GM11168 (cell line): ENCODE results near the gene SLC43A1.
"Not testable (repeated sequence)": the region's sequence is repeated elsewhere in the genome, so short reads cannot be mapped to it uniquely, and the experiment has no call there.

Experiments used
- in situ Hi-C: fragments of 300-500 bp; cut with MboI; formaldehyde crosslinking; loops from one replicate; pipeline ENCODE4 v1.12.0; 2022; ENCODE audit warnings: low sequenced_read_pairs; ENCODE audit not compliant: unreplicated experiment

The SLC43A1 gene

DNA sequence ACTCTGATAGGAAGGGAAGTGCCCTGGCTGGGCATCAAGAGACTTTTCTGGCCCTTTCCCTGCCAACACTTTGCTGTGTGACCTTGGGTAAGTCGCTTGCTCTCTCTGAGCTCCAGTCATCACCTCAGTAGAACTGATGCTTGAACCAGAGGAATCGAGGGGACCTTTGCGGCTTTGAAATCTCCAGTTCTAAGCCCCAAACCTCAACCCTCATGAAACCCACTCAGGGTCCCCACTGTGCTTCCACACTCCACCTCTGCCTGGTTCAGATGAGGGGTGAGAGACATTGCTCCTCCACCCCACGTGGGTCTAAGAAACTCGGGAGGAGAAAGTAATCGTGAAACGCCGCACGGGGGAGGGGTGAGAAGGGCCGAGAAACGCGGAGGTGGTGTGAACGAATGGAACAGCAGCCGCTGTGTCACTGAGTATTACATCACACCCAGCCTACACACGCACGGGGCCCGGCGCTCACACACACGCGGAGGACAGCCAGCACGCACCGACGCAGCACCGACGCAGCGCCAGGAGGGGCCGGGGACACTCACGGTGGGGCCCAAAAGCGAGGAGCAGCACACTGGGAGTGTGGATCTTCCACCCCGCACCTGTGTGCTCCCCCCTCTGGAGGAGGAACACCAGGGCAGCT, 50.8 kb downstream of the SLC43A1 start:
- in situ Hi-C loops = no loop called here

DNA sequence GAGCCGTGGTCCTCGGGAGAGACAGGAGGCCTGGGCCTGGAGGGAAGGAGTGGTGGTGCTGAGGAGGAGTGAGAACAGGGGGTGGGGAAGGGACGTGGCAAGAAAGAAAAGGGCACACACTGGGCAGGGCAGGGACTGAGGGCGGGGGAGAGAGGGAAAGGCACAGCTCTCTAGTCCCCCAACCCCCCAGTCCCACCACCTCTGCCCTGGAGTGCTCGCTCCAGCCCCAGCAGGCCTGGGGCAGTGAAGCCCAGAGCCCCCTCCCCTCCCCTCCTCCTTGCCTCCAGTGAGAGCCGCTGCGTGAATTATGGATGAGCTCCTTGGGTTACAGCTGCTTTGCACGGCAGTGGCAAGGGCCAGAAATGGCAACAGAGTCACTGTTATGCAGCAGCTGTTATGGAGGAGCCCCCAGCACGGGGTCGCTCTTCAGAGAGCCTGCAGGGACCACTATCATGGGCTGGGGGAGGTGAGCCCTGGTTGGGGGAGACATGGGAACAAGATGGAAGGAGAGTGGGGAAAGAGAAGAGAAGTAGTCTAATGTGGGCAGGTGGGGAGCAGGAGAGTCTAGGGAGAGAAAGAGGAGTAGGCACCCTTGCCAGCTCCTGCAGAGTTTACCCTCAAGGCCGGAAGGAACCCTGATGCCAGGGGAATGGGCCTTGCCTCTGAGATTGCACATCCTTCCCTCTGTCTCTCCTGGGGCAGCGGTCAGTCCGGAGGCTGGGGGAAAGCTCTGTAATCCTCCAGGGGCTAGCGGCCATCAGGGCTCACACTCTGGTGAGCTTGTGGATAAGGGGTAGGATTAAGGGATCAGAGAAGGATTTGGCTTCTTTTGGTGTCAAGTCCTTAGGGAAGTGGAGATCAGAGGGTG, 51.6 kb downstream of the SLC43A1 start:
- in situ Hi-C loops = no loop called here

DNA sequence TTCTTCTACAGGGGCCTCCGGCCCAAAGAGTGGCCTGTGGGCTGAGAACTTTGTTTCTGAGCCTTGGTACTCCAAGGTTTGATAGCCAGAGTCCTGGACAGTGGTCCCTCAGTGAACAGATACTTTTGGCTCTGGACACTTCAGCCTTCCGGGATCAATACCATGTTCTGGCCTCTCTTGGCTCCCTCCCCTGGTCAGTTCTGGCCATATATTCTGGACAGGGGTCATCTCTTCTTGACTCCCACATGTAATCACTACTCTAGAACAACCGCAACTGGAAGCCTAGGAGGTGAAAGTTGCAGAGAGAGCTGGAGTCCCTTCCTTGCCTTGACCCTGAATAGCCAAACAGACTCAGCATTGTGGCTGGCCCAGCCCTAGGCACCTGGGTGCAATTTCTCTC, 52.9 kb downstream of the SLC43A1 start:
- in situ Hi-C loops = no loop called here

DNA sequence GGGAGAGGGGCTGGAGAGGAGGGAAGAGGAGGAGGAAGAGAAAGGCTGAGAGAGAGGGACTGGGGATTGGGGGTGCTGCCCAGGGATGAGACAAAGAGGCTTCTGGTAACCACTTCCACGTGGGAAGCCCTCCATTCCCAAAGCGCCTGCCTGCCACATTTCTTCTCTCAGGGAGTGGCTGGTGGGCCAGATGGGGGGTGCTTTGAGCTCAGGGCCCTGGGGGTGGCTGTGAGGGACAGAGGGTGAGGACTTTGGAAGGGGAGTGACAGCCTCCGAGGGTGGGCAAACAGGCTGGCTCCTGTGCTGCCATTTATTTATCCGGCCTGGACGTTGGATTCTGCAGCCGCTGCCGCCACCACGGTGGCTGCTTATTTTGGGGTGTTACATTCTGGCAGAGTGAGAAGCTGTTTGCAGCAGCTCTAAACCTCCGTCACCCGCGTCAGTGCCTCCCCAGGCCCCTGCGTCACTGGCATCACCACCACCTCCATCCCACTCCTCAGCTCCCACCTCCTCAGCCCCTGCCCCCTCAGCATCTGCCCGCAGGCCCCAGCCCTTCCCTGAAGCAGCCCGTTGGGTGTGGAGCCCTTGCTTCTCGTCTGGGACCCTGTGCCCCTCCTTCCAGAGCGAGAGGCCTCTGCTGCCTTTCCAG, 53.5 kb downstream of the SLC43A1 start:
- in situ Hi-C loops = no loop called here

DNA sequence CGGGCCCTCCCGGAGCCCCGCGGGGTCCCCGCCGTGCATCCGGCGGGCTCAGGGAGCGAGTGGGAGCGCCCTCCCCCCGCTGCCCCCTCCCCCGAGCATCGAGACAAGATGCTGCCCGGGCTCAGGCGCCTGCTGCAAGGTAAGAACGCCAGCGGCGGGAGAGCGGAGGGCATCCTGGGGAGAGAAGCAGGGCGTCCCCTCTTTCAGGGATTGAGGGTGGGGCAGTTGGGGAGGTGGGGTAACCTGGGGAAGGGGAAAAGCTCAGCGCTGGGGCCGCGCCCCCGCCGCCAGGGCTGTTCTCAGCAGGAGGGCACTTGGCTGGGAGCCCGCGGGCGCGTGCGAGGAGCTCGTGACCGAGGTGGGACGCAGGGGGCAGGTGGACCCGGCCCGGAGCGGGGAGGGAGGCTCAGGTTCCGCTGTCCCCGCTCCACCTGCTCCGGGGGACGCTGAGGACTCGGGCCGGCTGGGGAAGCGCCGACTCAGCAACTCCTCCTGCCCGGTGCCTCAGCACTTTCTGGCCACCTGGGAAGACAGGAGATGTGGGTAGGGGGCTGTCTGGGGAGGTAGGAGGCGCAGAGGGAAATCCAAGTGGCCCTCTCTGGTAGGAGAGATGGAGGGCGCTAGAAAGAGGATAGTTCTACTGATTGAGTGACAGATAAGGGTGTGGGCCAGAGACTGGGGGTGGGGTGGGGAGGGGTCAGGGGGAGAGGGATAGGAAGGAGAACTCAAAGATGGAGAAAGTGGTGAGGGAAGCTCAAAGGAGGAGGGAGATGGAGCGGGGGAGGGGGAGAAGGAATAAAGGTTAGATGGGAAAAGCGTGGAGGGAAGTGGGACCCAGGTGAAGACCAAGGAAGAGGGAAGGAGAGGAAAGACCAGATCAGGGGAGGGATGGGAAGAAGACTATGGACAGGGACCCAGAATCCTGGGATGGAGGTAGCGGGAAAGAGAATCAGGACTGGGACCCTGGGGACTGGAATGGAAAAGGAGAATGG, 54.4 kb downstream of the SLC43A1 start:
- in situ Hi-C loops = no loop called here

DNA sequence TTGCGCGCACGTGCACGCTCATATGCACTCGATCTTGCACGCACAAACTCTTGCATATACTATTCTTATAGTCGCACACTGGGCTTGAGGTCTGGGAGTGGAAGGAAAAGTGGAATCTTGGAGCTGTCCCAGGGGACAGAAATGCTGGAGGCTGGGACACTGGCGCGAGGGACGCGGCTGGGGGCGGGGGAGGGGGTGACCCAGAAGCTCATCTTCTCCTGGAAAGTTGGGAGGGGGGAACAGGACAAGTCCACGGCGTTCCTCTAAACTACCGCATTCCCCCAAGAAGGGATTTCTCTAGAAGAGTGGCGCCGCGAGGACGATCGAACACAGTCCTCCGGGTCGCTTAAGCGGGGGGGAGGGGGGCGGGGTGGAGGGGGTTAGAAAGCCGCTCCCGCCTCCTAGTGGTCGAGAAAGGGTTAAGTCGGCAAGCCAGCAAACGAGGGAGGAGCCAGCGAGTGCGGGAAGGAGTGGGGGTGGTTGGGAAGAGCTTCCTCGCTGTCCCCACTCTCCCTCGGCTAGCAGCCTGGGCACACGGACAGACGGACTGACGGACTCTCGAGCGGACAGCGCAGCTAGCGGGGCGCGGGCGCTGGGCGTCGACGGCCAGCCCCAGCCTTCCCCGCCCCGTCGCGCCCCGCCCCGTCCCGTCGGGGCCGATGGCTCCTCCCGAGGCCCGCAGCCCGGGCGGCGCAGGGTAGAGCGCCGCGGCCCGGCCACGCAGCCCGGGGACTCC, 55.3 kb downstream of the SLC43A1 start, which contains the start of gene RTN4RL2:
Gene RTN4RL2, plus strand, starts transcription at position 507 of the 736 bp plus-strand sequence. CDS start 338 bp downstream, outside the sequence.
- in situ Hi-C loops = no loop called here

DNA sequence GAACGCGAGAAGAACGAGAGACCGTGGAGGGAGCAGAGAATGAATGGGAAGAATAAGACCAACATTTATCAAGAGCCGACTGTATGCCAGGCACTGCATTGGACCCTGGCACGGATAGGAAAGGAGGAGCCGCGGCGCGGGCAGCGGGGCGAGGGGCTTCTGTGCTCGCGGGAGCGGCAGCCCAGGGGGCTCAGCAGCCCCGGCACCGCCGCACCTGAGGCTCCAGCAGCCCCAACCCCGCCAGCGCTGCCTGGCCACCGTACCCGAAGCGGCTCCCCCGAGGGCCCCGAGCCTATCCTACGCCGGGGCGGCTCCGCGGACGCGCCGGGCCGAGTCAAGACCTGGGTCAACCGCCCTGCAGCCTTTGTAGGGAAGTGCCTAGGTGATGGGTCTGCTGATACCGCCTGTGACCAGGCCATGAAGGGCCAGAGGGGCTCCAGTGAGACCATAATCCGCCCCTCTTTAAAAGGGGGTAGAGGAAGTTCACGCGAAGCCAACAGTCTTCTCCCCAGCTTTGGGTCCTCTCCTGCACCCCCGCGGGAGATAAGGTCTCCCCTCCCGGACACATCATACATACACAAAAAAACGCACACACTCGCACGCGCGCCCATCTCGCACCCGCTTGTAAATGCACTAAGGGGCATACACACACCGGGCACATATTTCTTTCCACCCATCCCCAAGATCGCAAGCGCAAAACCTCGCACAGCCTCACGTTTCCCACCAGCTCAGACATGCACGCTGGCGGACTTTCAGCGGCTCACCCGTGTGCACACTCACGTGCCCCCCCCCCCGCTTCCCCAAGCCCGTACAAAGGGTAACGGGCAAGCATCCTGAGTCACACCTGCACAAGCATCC, 56.1 kb downstream of the SLC43A1 start:
- in situ Hi-C loops = no loop called here

DNA sequence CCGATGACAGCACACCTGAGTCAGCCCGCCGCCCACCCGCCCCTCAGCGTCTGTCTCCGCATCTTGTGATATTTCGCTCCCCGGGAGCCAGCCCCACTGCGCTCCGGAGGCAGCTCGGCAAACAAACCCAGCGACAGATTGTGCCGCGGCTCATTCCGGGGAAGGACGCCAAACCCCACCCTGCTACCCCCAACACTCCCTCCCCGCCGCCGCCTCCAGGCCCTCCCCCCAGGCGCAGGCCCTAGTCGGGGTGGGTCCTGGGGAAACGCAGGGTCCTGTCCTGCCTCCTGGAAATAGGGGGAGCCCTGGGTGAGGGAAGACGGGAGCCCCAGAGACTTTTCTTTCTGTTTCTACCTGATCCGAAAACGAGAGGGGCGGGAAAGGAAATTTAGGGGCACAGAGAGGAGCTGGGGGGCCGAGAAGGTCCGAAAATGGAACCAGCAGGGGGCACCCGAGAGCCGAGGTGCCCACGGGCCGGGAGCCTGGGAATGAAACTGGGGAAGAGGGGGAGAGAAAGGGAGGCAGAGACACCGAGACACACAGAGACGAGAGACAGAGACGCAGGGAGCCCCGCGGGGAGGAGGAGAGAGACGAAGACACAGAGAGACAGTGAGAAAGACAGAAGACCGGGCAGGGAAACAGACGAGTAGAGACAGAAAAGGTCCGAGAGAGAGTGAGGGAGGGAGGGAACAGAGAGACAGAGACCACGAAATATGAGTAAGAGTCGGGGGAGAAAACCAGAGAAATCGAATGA, 56.9 kb downstream of the SLC43A1 start:
- in situ Hi-C loops = no loop called here

DNA sequence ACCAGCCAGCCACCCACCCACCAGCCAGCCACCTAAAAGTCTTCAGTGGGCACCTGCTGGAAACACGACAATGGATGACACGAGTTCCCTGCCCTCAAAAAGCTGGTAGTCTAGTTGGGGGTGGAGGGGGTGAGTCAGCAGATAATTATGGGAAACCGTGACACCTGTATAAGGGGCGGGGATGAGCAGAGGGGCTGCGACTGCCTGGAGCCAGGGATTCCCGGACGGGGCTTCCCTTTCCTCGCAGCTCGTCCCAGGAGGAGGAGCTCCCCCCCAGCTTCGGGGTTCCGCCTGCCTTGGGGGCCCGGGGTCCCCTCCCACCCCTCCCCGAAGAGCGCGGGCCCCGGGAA, 57.5 kb downstream of the SLC43A1 start:
- in situ Hi-C loops = no loop called here

DNA sequence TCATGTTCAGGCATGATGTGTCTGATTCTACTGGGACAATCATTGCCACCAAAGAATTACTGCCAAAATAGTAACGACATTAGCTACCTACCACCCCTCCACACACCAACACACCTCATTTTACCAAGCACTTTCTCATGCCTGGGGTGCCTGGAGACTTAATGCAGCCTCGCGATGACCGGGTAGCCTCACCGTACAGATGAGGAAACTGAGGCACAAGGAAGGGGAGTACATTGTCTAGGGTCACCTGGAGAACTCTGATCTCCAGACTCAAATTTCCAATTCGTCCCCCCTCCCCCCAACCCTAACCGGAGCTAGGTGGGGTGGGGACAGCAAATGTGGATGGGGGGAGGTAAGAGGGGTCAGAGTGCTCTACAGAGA, 57.9 kb downstream of the SLC43A1 start:
- in situ Hi-C loops = no loop called here

DNA sequence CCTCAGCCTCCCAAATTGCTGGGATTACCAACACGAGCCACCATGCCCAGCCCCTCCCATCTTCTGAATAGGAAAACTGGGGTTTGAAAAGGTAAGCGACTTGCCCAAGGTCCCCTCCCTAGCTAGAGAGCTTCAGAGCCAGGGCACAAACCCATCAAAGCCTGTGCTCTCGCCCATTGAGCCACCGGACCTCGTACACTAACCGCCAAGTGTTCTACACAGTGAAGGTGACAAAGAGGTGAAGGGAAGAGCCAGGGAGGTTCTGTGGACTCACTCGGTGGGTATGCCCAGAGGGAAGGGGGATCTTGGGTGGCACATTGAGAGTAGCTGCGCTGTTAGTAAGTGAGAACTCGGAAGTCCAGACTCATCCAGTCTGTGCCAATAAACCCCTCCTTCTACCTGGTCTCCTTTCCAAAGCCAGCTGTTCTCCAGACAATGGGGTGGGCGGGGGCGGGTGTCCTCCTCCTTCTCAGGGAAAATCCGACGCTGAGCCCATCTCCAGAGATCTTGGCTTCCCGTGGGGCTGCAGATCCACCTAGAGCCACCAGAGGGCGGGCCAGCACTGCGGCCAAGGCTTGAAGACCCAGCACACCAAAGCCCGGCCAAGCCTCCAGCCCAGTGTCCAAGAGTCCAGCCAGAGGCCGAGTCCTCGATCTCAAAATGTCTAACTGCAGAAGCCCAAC, 58.4 kb downstream of the SLC43A1 start:
- in situ Hi-C loops = no loop called here

DNA sequence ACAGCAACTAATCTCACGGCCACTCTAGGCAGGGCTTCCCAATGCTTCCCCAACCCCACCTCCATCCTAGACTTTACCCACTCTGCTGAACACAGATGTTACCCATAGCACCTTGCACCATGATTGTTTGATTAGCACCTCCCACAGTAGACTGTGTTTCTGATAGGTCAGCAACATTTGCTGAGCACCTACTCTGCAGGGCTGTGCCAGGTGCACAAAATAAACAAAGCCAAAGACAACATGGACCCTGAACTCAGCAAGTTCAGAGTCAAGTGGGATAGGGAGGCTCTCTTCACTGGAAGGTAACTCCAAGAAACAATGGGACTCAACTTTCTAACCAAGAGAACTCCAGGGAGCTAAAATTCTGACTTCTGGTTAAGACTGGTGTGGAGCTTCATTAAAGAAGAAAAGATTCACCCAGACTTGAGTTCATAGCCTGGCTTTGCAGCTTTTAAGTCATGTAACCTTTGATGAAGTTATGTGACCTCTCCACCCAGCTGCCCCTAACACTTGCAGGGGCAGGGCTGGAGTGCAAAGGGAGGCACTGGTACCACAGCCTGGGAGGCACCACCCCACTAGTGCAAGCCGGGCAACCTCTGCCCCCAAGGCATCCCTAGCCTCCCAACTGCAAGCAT, 61.8 kb downstream of the SLC43A1 start:
- in situ Hi-C loops = no loop called here

DNA sequence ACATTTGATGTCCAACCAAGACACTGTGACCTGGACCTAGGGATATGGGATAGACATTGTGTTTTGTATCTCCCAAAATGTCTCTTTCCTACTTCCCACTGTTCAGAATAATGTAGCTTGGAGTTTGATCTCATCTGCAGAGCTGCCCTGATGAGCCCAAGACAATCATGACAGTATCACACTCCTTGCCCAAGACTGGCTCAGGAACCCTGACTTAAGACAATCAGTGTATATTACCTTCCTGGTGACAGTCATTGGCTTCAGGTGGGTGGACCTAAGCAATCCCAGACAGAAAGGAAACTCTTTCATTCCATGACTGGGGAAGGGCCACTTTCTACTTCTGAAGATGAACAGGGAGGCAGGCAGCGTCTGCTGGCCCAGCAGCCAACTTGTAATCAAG, 69.4 kb downstream of the SLC43A1 start:
- in situ Hi-C loops = no loop called here

DNA sequence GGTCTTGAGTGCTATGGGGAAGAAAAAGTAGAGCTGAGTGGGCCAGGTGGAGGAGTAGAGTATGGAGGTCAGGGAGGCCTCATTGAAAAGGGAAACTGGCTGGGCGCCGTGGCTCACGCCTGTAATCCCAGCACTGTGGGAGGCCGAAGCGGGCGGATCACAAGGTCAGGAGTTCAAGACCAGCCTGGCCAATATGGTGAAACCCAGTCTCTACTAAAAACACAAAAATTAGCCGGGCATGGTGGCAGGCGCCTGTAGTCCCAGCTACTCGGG, 70.4 kb downstream of the SLC43A1 start:
- in situ Hi-C loops = not testable (repeated sequence)

DNA sequence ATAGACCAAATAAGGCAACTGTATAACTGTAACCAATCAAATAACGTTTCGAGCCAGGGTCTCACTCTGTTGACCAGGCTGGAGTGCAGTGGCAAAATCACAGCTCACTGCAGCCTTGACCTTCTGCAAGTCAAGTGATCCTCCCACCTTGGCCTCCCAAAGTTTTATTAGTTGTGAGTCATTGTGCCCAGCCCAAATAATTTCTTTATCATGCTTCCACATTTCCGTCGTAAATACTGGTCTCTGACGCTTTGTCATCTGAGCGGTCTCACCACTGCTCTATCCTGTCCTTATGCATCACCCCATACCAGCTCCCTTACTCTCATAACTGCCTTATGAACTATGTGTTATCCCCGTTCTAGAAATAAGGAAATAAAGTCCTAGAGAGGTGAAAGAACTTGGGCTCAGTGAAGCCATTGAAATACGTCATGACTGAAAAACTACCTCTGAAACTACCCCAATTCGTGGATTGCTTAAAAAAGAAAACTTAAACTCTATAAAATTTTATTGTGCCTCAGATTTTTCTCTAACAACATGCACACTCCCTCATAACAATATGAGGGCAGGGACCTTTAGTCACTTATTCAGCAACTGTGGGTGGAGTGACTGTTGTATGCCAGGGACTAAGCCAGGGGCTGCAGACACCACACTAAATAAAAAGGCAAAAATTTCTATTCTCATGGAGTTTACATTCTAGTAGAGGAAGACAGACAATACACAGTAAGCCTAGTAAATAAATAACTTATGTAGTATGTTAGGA, 71.0 kb downstream of the SLC43A1 start:
- in situ Hi-C loops = no loop called here

DNA sequence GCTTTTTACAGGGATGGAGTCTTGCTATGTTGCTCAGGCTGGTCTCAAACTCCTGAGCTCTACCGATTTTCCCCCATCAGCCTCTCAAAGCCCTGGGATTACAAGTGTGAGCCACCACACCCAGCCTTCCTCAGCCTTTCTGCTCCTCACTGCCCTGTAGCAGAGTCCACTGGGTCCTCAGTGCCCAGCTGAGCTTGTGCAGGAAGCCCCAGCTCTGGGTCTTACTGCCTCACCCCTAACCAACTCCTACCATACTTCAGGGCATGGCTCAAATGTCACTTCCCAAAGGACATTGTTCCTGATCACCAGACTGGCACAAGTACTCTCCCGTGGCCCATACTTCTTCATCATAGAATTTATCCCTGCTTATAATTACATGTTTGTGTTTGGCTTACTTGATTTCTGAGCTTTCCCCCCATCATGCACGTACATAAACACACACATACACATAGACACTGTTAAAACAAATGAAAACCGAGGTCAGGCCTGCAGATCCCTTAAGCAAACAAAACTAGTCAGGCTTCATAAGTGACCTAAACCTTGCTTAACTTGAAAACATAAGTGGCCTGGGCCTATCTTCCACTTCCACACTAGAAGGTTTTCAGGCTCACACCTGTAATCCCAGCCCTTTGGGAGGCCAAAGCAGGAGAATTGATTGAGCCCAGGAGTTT, 74.6 kb downstream of the SLC43A1 start:
- in situ Hi-C loops = no loop called here
